K562 (cell line): ENCODE measurements around the gene SPATS2. TPM values are rescaled to one million over a fixed set of nuclear protein-coding genes. Genes with fewer than 3 reads are reported as not detected.
A peak's percentile ranks its signal among the peaks of the same experiment; 100 is the strongest.

Source experiments
- ATAC-seq: fragments of 200-7000 bp; cut with Tn5 transposase; 3 replicates; pipeline ENCODE4 v1.9.1; 2020; ENCODE audit warnings: moderate library complexity
- BruUV-seq: library from RNA; stranded (reverse); fragments of 400-500 nt; replicated peaks from 2 replicates; lab custom pipeline; 2021; lab: Mats Ljungman, UMichigan
- CTCF ChIA-PET: fragments of 300-600 bp; formaldehyde crosslinking; extraction: SDS; loops from one replicate; lab custom pipeline; 2021; ENCODE audit warnings: low intra/inter-chr PET ratio; lab: Yijun Ruan, JAX
- POLR2A ChIA-PET: fragments of 300-600, 350-650 bp; sonication (Branson Sonifier 250); formaldehyde crosslinking; extraction: SDS; loops from one replicate; lab custom pipeline; 2021; ENCODE audit warnings: antibody characterized with exemption, inconsistent platforms; lab: Yijun Ruan, JAX
- DNase-seq, 4 experiments: peaks; one replicate each; pipeline versions ENCODE4 v3.0.0 to v3.0.0-alpha.2; 2011 to 2018; ENCODE audit warnings: low spot score in 3 of 4, mixed read lengths in 3 of 4; ENCODE audit errors: extremely low read depth in 1 of 4
- FAIRE-seq: peaks from 2 replicates; lab custom pipeline; 2011; peaks lifted over from hg19 to GRCh38; lab: Jason Lieb, UNC
- H2AFZ ChIP-seq: 2 replicates; pipeline ENCODE4 v1.6.0; 2011; ENCODE audit warnings: low read depth, low read length, control low read depth, inconsistent platforms
- H3K27ac ChIP-seq: fragments of 200-600 bp; 3 replicates; pipeline ENCODE4 v1.8.0; 2011; ENCODE audit warnings: low read depth, mild to moderate bottlenecking, control low read depth, inconsistent platforms, low read length, moderate library complexity, mixed read lengths; ENCODE audit errors: extremely low read depth
- H3K27me3 ChIP-seq, 2 experiments: fragments of 300-600 bp in 1 of 2; 2 replicates in 1 of 2; 3 replicates in 1 of 2; pipeline versions ENCODE4 v1.6.0 to v1.8.0; 2011; ENCODE audit warnings: inconsistent platforms in 2 of 2, low read length in 2 of 2, mild to moderate bottlenecking in 1 of 2, mixed read lengths in 1 of 2, moderate library complexity in 1 of 2; ENCODE audit not compliant: control insufficient read depth in 2 of 2, insufficient read depth in 2 of 2
- H3K36me3 ChIP-seq: fragments of 300-600 bp; 3 replicates; pipeline ENCODE4 v1.8.0; 2011; ENCODE audit warnings: mild to moderate bottlenecking, low read length, inconsistent platforms; ENCODE audit not compliant: control insufficient read depth, insufficient read depth
- H3K4me1 ChIP-seq, 2 experiments: fragments of 200-600 bp in 1 of 2; replicated peaks in 1 of 2; 2 replicates in 1 of 2; 3 replicates in 1 of 2; pipeline versions ENCODE4 v1.5.1 to v1.8.0; 2011; ENCODE audit warnings: inconsistent platforms in 2 of 2, low read length in 2 of 2, mild to moderate bottlenecking in 1 of 2, mixed read lengths in 1 of 2, moderate library complexity in 1 of 2; ENCODE audit not compliant: control insufficient read depth in 2 of 2, insufficient read depth in 2 of 2
- H3K4me2 ChIP-seq: 2 replicates; pipeline ENCODE4 v1.6.1; 2011; ENCODE audit warnings: low read length, control low read depth, inconsistent platforms, mixed read lengths; ENCODE audit not compliant: insufficient read depth
- H3K4me3 ChIP-seq: fragments of 200-600 bp; sonication (generic), shearing (Covaris generic); 2 replicates; pipeline ENCODE4 v1.5.1; 2016; ENCODE audit warnings: control low read depth, inconsistent platforms
- H3K79me2 ChIP-seq: fragments of 200-600 bp; 3 replicates; pipeline ENCODE4 v1.8.0; 2011; ENCODE audit warnings: low read length, inconsistent platforms; ENCODE audit not compliant: control insufficient read depth, insufficient read depth
- H3K9ac ChIP-seq, 2 experiments: 2 replicates each; pipeline versions ENCODE4 v1.6.0 to v1.6.1; 2011; ENCODE audit warnings: low read depth in 2 of 2, low read length in 2 of 2, control low read depth in 1 of 2, inconsistent platforms in 1 of 2, mild to moderate bottlenecking in 1 of 2, mixed read lengths in 1 of 2; ENCODE audit not compliant: insufficient read depth in 1 of 2
- H3K9me1 ChIP-seq: one replicate; pipeline ENCODE4 v1.6.0; 2011; ENCODE audit warnings: inconsistent platforms, mild to moderate bottlenecking, low read length, moderate library complexity; ENCODE audit not compliant: control insufficient read depth, insufficient read depth
- H3K9me3 ChIP-seq: replicated peaks from 2 replicates; pipeline ENCODE4 v1.5.1; 2011; ENCODE audit warnings: low read depth, low read length, inconsistent platforms; ENCODE audit not compliant: control insufficient read depth, insufficient read depth
- H4K20me1 ChIP-seq: replicated peaks from 2 replicates; pipeline ENCODE4 v1.6.1; 2011; ENCODE audit warnings: low read length, inconsistent platforms, mixed read lengths; ENCODE audit not compliant: control insufficient read depth, insufficient read depth
- RBM25 ChIP-seq: fragments of 200-400 bp; formaldehyde crosslinking; IDR thresholded peaks from 2 replicates; pipeline ENCODE4 v1.6.1; 2018; ENCODE audit warnings: low read length, low read depth, moderate library complexity; ENCODE audit not compliant: severe bottlenecking
- ZNF384 ChIP-seq: IDR thresholded peaks from 2 replicates; pipeline ENCODE4 v1.6.1; 2012; ENCODE audit warnings: low read depth, low read length, improper control_type of control experiment
- WGBS: fragments of 100-300 bp; shearing (Covaris generic); methylation state at CpG from one replicate; pipeline ENCODE4 v1.1.6; 2016; ENCODE audit warnings: low coverage, mixed read lengths; ENCODE audit not compliant: insufficient coverage; ENCODE audit errors: missing lambda C conversion rate; 5-methylcytosine and 5-hydroxymethylcytosine counted together
- in situ Hi-C: fragments of 300-500 bp; cut with MboI; formaldehyde crosslinking; loops from 4 replicates; pipeline ENCODE4 v1.15.0; 2018; ENCODE audit warnings: inconsistent platforms, mixed read lengths
- intact Hi-C: fragments of 100-400 bp; cut with micrococcal nuclease; formaldehyde crosslinking; loops from 2 replicates; pipeline ENCODE4 v1.14.2; 2022
- polyA plus RNA-seq, 8 experiments: library from polyadenylated mRNA; depleted of rRNA in 4 of 8; stranded (reverse) in 5 of 8; unstranded in 3 of 8; fragments of >200 nt; fragmentation: Nextera tagmentation in 2 of 8; fragmentation: Illumina TruSeq in 1 of 8; extraction: Ambion mirVana in 2 of 8; extraction: Trizol in 1 of 8; gene quantifications; 2 replicates each; pipeline versions ENCODE4 v1.2.1 to v1.2.3, GENCODE V29; 2011 to 2014; ENCODE audit warnings: inconsistent platforms in 1 of 8, missing spikeins in 1 of 8
- total RNA-seq, 7 experiments: library from RNA; depleted of rRNA in 6 of 7; stranded (reverse); fragments of >200 nt in 6 of 7; fragmentation: Illumina TruSeq in 2 of 7; extraction: Trizol in 2 of 7; gene quantifications; 2 replicates each; pipeline versions ENCODE4 v1.2.1 to v1.2.3, GENCODE V29; 2011 to 2021; ENCODE audit warnings: low replicate concordance in 1 of 7
- TF ChIP-seq, protein P1 (sequence below), 3 experiments: fragments of 200-800 bp in 1 of 3; fragments of 250-450 bp in 1 of 3; fragments of 450-650 bp in 1 of 3; sonication (Bioruptor Pico) in 1 of 3; sonication (Bioruptor generic) in 1 of 3; formaldehyde crosslinking in 1 of 3; IDR thresholded peaks; 2 replicates each; pipeline versions ENCODE4 v1.6.1 to v1.8.0; 2016 to 2022; ENCODE audit warnings: mild to moderate bottlenecking in 2 of 3, missing genetic modification characterization in 2 of 3, missing compliant biosample characterization in 1 of 3, moderate library complexity in 1 of 3
- TF ChIP-seq, protein P2 (sequence below): sonication (generic); formaldehyde crosslinking; IDR thresholded peaks from 2 replicates; pipeline ENCODE4 v1.8.0; 2022; ENCODE audit warnings: missing genetic modification reagents, mild to moderate bottlenecking, moderate library complexity, borderline replicate concordance

SPATS2 gene
- total and polyA plus RNA-seq, 9 of the 15 experiments (the other 6 are each of a cell fraction or from before 2014, with no cell fraction given): 5.4 to 48.2 (median 17.5) TPM

DNA sequence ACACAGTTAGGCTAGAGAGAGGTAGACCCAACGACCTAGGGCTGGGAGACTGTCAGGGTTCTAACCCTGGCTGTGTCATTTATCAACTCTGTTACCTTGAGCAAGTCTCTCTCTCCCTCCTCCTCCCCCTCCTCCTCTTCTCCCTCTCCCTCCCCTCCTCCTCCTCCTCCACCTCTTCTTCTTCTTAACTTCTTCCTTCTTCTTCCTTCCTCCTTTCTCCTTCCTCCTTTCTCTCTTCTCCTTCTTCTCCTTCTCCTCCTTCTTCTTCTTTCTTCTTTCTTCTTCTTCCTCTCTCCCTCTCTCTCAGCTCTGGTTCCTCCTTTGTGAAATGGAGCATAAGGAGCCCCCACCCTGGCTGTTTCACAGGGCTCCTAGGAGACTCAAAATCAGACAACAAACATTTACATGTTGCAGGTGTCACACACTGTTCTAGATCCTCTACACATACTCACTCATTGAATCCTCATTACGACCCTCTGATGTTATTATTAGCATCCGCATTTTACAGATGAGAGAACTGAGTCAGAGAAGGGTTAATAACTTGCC lies 169.3 kb downstream of the SPATS2 start (continued):
- TF ChIP-seq, protein P1, sequence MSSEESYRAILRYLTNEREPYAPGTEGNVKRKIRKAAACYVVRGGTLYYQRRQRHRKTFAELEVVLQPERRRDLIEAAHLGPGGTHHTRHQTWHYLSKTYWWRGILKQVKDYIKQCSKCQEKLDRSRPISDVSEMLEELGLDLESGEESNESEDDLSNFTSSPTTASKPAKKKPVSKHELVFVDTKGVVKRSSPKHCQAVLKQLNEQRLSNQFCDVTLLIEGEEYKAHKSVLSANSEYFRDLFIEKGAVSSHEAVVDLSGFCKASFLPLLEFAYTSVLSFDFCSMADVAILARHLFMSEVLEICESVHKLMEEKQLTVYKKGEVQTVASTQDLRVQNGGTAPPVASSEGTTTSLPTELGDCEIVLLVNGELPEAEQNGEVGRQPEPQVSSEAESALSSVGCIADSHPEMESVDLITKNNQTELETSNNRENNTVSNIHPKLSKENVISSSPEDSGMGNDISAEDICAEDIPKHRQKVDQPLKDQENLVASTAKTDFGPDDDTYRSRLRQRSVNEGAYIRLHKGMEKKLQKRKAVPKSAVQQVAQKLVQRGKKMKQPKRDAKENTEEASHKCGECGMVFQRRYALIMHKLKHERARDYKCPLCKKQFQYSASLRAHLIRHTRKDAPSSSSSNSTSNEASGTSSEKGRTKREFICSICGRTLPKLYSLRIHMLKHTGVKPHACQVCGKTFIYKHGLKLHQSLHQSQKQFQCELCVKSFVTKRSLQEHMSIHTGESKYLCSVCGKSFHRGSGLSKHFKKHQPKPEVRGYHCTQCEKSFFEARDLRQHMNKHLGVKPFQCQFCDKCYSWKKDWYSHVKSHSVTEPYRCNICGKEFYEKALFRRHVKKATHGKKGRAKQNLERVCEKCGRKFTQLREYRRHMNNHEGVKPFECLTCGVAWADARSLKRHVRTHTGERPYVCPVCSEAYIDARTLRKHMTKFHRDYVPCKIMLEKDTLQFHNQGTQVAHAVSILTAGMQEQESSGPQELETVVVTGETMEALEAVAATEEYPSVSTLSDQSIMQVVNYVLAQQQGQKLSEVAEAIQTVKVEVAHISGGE (CRISPR knock-in tag; IDR thresholded peaks at IDR 0.05): no peak
- TF ChIP-seq, all 486 proteins: peak for 6

DNA sequence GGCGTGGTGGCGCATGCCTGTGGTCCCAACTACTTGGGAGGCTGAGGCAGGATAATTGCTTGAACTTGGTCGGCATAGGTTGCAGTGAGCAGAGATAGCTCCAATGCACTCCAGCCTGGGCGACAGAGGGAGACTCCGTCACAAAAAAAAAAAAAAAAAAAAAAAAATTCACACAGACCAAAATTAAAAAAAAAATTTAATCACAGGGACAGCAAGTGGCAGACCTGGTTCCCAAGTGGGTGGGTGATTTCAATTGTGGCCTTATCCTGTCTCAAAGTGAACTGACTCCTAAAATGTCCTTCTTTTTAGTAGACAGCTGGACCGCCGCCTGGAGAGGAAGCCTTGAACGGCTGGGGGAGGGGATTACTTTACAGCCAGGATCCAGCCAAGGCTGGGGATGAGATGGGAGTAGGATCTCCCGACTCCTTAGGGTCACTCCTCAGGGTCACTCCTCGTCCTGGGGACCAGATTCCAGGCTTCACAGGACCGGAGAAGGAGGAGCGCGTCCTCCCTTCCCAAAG lies 170.0 kb downstream of the SPATS2 start:
- no peaks in the 10 kb centered on the region for H3K79me2 ChIP-seq
- H4K20me1 ChIP-seq: 0 out of 2 replicates have a peak, but pooled peaks cover 9% of the 10 kb centered on the region
- DNase-seq (no peak), ATAC-seq (no peak), FAIRE-seq (no peak)
- H3K9ac ChIP-seq: peak overlapping the region in 1 of 2 experiments; percentile 86; a peak in 1 of 4 replicates
- TF ChIP-seq RBM25: no peak
- TF ChIP-seq, protein P2, sequence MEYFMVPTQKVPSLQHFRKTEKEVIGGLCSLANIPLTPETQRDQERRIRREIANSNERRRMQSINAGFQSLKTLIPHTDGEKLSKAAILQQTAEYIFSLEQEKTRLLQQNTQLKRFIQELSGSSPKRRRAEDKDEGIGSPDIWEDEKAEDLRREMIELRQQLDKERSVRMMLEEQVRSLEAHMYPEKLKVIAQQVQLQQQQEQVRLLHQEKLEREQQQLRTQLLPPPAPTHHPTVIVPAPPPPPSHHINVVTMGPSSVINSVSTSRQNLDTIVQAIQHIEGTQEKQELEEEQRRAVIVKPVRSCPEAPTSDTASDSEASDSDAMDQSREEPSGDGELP (CRISPR knock-in tag): 0 out of 2 replicates have a peak, but pooled peaks have one; percentile 1
- peak; percentile 12; the same call in 1 of the 2 replicates for TF ChIP-seq ZNF384
- WGBS: 34% methylated on average over 13 of the region's 13 CpGs
- H2AFZ ChIP-seq: peak overlapping the region; percentile 82
- CTCF ChIA-PET: no interaction called here
- peaks cover 14 to 34% of the 10 kb centered on the region in 2 experiments for H3K27me3 ChIP-seq
- no peaks in the 10 kb centered on the region for H3K9me3 ChIP-seq
- peak overlapping the region; percentile 84 for H3K4me2 ChIP-seq
- in situ Hi-C loops (no loop called here), intact Hi-C loops (no loop called here)
- no peak overlapping the region; the same call in 1 of the 2 replicates for H3K4me3 ChIP-seq
- H3K9me1 ChIP-seq: peaks cover 3% of the 10 kb centered on the region
- no TSS peak for BruUV-seq
- POLR2A ChIA-PET: interaction anchor here (0.6 to 2.4 kb wide), 4 partner anchors 10 to 20 kb away, joined by 3 to 9 read pairs (median 3); no protein-coding TSS in a partner anchor
- H3K27ac ChIP-seq: no peak overlapping the region
- H3K36me3 ChIP-seq: no peaks in the 10 kb centered on the region
- peaks cover 0 to 37% of the 10 kb centered on the region in 2 experiments; a peak in 4 of 5 replicates for H3K4me1 ChIP-seq
